ENCODE results near the gene BET1L.
"Not testable (repeated sequence)": the region's sequence is repeated elsewhere in the genome, so short reads cannot be mapped to it uniquely, and the experiment has no call there.

The BET1L gene

GRCh38 chr11:207208-207862 lies at the start of gene BET1L, which contains the start of gene RIC8A:
Gene BET1L, minus strand, starts transcription at chr11:207399. Its CDS starts 78 bp downstream, at chr11:207321.
Gene RIC8A, plus strand, starts transcription at chr11:207708. Its CDS starts 1,147 bp downstream, at chr11:208855.
- DNase-seq, result peak; percentile 89

- no peak for DNase-seq
These were observed 48.6 kb upstream of the BET1L start for GRCh38 chr11:255816-256215.

GRCh38 chr11:255176-255575 lies 48.0 kb upstream of the BET1L start:
- no peak for DNase-seq

GRCh38 chr11:253886-254270 lies 46.7 kb upstream of the BET1L start:
- no peak for DNase-seq

- DNase-seq, result no peak
These were observed 46.1 kb upstream of the BET1L start for GRCh38 chr11:253160-253885.

- DNase-seq, result no peak
These were observed 45.5 kb upstream of the BET1L start for GRCh38 chr11:252666-253065.

GRCh38 chr11:251550-251949 lies 44.4 kb upstream of the BET1L start:
- no peak for DNase-seq

- peak; percentile 13 for DNase-seq
These were observed 43.6 kb upstream of the BET1L start for GRCh38 chr11:250740-251299.

GRCh38 chr11:250274-250673 lies 43.1 kb upstream of the BET1L start:
- no peak for DNase-seq

GRCh38 chr11:249062-249461 lies 41.9 kb upstream of the BET1L start:
- no peak for DNase-seq

- DNase-seq, result no peak
These were observed 37.2 kb upstream of the BET1L start for GRCh38 chr11:244376-244775.

- DNase-seq, result no peak
These were observed 34.4 kb upstream of the BET1L start for GRCh38 chr11:241634-242033.

- no peak for DNase-seq
These were observed 33.1 kb upstream of the BET1L start for GRCh38 chr11:240315-240714.

GRCh38 chr11:238346-238745 lies 31.1 kb upstream of the BET1L start:
- not testable (repeated sequence) for DNase-seq

GRCh38 chr11:236774-237767 lies 29.9 kb upstream of the BET1L start, which contains the start of gene PSMD13:
Gene PSMD13, plus strand, starts transcription at chr11:236976. Its CDS starts 74 bp downstream, at chr11:237050.
- DNase-seq, result peak; percentile 60

GRCh38 chr11:235997-236773 lies 29.0 kb upstream of the BET1L start, which contains the start of gene SIRT3:
Gene SIRT3, minus strand, starts transcription at chr11:236342. Its CDS starts 14 bp downstream, at chr11:236328.
- peak; percentile 68 for DNase-seq

- DNase-seq, result no peak
These were observed 28.4 kb upstream of the BET1L start for GRCh38 chr11:235609-235996.

GRCh38 chr11:235180-235579 lies 28.0 kb upstream of the BET1L start:
- DNase-seq, result no peak

- DNase-seq, result no peak
These were observed 25.8 kb upstream of the BET1L start for GRCh38 chr11:232783-233565.

- DNase-seq, result no peak
These were observed 23.2 kb upstream of the BET1L start for GRCh38 chr11:230431-230830.

- no peak for DNase-seq
These were observed 20.7 kb upstream of the BET1L start for GRCh38 chr11:227824-228379.
